ENCODE measurements around the gene ADGRA3.

DNA sequence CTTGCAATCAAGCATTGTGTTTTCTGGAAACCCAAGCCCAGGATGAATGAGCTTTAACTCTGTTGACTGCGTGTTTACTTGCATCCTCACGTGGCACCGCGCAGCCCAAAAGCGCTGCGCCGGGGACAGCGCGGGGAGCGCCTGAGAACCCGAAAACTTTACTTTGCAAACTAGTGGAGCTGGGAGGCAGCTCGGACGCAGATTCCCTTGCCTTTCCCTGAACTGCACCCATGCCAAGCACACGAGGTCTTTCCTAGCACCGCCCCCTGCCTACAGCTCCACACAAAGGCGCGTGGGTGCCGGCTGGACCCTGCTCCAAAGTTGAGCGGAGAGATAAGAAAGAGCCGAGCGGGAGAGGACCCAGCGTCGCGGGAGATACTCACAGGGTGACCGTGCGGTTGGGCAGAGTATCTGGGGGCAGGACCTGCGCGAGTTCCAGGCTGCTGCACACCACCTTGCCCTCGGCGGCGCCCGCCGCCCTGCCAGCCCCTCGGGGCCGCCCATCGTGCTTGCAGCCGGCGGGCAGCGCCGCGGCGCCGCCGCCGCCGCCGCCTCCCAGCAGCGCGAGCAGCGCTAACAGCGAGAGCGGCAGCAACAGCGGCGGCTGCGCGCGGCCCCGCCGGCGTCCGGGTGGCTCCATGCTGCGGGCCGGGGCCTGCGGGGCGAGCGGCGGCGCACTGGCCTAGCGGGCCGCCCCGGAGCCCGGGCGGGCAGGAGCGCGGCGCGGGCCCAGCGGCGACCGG is 550 bp downstream of the ADGRA3 start:
- TF ChIP-seq CTCF (IDR thresholded peaks at IDR 0.05) (peak in 3 of 12 donors; percentile 24 to 44 (median 37)), POLR2A (IDR thresholded peaks at IDR 0.05) (no peak)

Measured in heart left ventricle (tissue), 13 donors.